MM.1S (cell line): ENCODE measurements around the gene GSKIP.

Source experiments
- EZH2 ChIP-seq: fragments of 300-600 bp; sonication (generic); optimal IDR thresholded peaks from 2 replicates; pipeline ENCODE3; 2017; ENCODE audit warnings: low read depth, mild to moderate bottlenecking, antibody characterized with exemption, low read length, mixed read lengths
- TF ChIP-seq, protein P1 (sequence below): fragments of 300-600 bp; sonication (generic); IDR thresholded peaks from 2 replicates; pipeline ENCODE4 v1.5.1; 2016; ENCODE audit warnings: antibody characterized with exemption, low read length, mixed read lengths

DNA sequence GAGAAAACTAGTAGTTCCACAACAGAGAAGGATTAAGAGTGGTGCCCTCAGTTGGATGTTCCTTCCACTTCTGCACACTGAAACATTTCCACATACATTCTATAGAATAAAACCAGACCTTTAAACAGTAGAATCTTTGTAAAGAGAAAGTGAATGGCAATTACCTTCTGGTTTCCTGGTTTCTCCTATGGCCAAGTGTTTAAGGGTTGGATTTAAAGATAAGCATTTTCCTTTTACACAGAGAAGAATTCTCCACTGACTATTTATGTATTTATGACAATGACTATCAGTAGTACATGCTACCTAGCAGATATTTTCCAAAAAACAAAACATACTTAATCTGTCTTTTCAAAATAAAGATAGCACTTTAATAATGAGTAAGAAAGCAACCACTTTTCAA, 3.4 kb upstream of the GSKIP start:
- TF ChIP-seq, protein P1, sequence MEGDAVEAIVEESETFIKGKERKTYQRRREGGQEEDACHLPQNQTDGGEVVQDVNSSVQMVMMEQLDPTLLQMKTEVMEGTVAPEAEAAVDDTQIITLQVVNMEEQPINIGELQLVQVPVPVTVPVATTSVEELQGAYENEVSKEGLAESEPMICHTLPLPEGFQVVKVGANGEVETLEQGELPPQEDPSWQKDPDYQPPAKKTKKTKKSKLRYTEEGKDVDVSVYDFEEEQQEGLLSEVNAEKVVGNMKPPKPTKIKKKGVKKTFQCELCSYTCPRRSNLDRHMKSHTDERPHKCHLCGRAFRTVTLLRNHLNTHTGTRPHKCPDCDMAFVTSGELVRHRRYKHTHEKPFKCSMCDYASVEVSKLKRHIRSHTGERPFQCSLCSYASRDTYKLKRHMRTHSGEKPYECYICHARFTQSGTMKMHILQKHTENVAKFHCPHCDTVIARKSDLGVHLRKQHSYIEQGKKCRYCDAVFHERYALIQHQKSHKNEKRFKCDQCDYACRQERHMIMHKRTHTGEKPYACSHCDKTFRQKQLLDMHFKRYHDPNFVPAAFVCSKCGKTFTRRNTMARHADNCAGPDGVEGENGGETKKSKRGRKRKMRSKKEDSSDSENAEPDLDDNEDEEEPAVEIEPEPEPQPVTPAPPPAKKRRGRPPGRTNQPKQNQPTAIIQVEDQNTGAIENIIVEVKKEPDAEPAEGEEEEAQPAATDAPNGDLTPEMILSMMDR: no peak
- TF ChIP-seq EZH2: no peak
